HG03103 (cell line): Measurements from ENCODE around the gene AKT3.

ENCODE experiments used
- ATAC-seq: cut with Tn5 transposase; IDR thresholded peaks from one replicate; pipeline ENCODE4 v1.9.1; 2021; ENCODE audit warnings: low read depth; ENCODE audit not compliant: unreplicated experiment

AKT3 gene

DNA sequence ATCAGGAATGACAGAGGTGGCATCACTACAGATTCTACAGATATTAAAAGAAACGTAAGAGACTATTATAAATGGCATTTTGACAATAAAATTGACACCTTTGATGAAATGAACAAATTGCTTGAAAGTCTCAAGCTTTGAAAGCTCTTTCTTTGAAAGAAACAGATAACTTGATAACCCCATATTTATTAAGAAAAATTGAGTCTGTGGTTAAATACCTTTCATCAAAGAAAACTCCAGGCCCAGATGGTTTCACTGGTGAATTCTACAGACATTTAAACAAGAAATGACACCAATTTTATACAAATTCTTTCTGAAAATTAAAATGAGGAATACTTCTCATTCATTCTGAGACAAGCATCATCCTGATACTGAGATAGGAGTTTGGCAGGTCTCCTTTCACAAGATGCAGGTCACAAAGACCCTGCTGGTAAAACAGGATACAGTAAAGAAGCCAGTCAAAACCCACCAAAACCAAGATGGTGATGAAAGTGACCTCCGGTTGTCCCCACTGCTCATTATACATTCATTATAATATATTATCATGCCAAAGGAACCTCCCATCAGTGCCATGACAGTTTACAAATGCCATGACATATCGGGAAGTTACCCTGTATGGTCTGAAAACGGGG is 210.9 kb downstream of the AKT3 start:
- ATAC-seq = no peak

DNA sequence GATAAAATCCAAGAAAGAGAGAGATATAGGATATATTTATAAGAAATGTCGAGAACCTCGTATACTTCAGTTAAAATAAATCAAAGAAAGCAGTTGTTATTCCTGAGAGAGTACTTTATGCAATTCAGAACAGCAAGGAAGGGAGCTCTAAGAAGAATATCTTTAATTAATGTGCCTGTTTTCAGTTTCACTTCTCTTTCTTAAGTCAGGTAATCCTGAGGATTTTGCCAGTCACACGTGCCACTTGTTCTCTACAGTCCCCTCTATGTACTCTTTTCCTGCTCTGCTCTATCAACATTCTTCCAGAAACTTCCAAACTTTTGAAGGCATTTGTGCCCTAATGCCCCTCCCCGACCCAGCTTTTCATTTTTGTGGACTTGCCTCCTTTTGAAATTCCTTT is 211.9 kb downstream of the AKT3 start:
- ATAC-seq = no peak

DNA sequence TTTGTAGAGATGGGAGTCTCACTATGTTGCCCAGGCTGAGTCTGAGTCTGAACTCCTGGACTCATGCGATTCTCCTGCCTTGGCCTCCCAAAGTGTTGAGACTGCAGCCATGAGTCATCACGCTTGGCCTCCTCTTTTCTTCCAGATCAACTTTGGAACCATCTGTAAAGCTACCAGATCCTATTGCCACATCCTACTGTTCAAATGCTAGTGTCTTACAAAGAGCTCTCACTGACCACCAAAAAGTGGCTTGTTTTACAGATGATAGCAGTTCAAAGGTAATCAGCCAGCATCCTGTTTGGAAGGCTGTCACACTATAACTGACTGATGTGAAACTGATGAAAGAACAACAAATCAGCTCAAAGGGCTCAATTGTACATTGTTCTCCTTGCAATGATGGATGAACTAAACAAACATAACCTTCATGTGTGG is 221.6 kb downstream of the AKT3 start:
- ATAC-seq = no peak

GRCh38 chr1:243623841-243624240 is 226.2 kb downstream of the AKT3 start:
- ATAC-seq = no peak

DNA sequence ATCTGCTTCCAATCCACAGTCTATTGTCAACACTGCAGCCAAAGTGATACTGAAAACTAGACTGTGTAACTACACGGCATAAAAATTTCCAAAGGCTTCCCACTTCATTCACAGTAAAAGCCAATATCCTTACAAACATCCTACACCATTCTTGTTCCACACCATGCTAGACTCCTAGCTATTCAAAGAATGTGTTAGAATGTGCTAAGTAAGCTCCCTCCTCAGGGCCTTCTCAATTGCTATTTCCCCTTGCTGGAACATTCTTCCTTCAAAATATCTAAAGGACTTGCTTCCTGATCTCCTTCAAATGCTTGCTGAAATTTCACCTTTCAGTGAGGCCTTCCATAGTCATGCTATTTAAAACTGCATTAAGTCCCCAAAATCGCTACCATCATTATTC is 228.1 kb downstream of the AKT3 start:
- no peak for ATAC-seq

DNA sequence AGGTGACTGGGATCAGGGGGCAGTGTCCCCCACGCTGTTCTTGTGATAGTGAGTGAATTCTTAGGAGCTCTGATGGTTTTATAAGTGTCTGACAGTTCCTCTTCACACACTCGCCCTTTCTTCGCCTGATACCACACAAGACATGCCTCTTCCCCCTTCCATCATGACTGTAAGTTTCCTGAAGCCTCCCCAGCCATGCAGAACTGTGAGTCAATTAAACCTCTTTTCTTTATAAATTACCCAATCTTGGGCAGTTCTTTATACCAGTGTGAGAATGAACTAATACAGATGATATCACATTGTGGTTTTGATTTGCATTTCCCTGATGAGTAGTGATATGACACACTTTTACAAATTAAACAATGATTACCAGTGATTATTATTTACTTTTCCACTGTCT is 229.9 kb downstream of the AKT3 start:
- no peak for ATAC-seq

DNA sequence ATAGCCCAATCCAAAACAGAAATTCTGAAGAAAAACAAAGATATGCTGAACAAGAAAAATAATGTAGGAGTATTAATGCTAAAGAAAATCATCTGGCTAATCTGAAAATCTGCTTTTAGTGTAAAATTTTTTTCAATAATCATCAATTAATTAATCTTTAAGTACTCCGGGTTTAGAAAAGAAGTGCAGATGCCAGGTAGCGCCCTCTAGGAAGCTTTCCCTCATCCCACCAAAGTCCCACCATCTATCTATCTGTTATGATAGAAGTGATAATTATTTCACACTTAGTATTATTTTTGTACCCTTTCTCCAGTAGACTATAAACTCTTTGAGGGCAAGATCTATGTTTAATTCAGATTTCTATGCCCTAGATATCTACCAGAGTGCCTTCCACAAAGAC is 240.3 kb downstream of the AKT3 start:
- no peak for ATAC-seq

- no peak for ATAC-seq
These were observed 244.4 kb downstream of the AKT3 start for GRCh38 chr1:243605604-243606003.

DNA sequence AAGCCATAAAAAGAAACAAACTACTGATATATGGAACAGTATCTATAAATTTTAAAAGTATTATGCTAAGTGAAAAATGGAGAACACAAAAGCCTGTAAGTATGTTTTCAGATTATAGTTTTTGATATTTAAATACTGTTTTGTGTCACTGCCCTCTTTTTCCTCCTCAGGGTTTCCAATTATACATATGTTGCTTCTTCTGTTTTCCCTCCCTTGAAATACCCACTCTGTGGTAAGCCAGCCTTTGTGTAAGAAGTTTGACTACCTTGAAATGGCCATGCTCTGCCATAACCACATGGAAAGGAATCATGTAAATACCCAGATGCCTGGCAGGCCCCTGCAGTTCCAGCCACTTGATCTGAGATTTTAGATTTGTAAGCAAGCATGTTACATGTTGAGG is 248.3 kb downstream of the AKT3 start:
- ATAC-seq = no peak

GRCh38 chr1:243598433-243598832 is 251.6 kb downstream of the AKT3 start:
- peak; percentile 48 for ATAC-seq

GRCh38 chr1:243597383-243597782 is 252.7 kb downstream of the AKT3 start:
- no peak for ATAC-seq

DNA sequence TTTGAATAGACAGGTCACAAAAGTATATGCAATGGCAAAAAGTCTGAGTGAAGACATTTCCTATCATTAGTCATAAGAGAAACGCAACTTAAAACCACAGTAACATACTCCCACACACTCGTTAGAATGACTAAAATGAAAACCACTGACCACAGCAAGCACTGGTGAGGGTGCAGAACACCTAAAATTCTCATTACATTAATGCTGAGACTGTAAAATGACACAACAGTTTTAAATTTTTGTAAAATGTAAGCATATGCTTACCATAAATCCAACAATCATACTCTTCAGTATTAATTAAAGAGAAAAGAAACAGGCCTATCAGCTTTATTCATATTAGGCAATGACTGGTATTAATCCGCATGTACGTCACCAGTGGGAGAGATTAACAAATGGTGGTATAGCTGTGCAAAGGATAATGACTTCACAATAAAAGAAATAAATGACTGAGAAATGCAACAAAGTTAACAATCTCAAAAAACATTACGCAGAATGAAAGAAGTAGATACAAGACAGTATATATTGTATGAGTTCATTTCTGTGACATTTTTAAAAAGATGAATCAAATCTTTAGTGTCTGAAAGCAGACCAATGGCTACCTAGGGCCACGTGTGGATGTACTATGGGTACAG is 253.5 kb downstream of the AKT3 start:
- ATAC-seq = peak; percentile 95

GRCh38 chr1:243595527-243596210 is 254.4 kb downstream of the AKT3 start:
- ATAC-seq = no peak

- ATAC-seq = no peak
These were observed 255.6 kb downstream of the AKT3 start for GRCh38 chr1:243594455-243594854.

GRCh38 chr1:243589286-243589685 is 260.8 kb downstream of the AKT3 start:
- ATAC-seq = peak; percentile 59

DNA sequence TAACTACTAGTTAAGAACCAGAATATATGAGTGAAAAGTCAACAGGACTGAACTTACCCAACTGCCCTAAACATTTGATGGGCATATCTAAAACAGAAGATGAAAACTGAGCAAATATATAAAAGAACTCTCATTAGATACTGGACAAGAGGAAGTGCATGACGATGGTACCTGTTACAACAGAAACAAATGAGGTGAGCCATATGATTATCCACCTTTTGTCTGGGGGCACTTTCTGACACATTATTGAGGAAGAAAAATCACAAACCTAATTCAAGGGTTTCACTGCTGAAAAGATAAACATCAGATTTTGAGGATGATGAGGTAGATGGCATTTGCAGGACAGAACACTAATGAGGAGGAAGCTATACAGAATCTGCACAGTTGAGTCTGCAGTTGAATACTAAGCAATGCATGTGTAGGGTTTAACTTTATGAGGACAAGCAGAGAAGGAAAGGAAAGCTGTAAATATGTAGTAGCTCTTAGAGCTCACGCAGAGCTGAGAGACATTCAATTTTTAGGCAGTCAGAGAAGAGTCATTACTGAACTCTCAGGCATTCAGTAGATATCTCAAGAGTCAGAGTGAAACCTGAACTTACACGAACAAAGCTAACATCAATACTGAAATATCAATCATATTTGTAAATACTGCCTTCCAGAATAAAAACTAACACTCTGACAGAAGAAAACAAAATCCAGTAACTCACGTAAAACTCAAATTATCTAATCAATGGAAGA is 262.1 kb downstream of the AKT3 start:
- peak; percentile 94 for ATAC-seq

GRCh38 chr1:243587285-243587684 is 262.8 kb downstream of the AKT3 start:
- ATAC-seq = no peak

DNA sequence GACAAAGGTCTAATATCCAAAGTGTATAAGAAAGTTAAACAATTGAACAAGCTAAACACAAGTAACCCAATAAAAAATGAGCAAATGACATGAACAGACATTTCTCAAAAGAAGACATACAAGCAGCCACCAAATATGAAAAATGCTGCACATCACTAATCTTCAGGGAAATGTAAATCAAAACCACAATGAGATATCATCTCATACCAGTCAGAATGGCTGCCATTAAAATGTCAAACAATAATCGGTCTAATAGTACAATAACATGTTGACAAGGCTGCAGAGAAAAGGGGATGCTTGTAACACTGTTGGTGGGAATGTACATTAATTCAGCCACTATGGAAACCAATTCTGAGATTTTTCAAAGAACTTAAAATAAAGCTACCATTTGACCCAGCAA is 264.1 kb downstream of the AKT3 start:
- ATAC-seq = no peak

DNA sequence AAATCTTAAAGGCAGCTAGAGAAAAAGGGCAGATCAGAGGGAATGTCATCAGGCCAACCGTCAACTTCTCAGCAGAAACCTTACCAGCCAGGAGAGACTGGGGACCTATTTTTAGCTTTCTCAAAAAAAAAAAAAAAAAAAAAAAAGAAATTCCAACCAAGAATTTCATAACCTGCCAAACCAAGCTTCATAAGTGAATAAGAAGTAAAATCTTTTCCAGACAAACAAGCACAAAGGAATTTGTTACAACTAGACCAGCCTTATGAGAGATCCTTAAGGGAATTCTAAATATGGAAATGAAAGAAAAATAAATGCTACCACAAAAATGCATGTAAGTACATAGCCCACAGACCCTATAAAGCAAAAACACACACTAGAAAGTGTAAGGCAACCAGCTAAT is 267.7 kb downstream of the AKT3 start:
- ATAC-seq = no peak

DNA sequence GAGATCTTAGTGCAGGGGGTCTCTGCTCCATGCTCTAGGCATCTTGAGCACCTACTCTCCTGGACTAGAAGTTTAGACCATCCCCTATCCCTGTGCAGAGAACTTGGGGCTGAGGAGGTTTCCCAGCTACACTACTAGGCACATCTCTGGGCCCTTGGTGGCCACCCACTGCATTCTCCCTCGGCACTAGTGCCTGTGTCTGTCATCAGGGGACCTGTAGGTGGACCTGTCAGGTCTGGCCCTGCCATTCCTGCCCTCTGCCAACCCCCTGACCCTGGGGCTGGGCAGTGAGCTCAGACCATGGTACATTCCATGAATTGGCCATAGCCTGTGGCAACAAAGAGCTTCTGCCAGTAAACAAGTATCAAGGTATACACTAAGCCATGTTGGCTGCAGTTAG is 269.1 kb downstream of the AKT3 start:
- ATAC-seq = no peak

DNA sequence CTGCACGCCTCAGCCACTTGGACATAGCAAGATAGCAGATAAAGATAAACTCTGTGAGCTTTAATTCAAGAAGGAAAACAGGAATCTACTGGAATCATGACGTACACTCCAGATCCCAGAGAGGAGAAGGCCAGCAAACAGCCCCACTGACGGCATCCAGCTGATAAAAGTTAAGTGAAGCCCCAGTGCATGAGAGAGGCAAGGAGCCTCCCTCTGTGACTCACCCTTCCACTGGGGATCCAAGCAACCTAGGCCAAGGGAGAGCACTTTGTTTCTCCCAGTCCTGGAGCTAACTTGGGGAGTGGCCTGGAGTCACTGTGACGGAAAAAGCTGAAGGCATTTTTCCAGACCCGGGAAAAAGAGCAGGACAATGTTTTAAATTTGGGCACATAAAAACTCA is 270.0 kb downstream of the AKT3 start:
- no peak for ATAC-seq
